HepG2 (cell line): ENCODE data around the gene ARL8A. TPM values are rescaled to one million over a fixed set of nuclear protein-coding genes. Genes with fewer than 3 reads are reported as not detected.
A peak's percentile ranks its signal among the peaks of the same experiment; 100 is the strongest.

Experiments
- BORCS8-MEF2B ChIP-seq: sonication (generic); formaldehyde crosslinking; IDR thresholded peaks from 2 replicates; pipeline ENCODE4 v1.8.0; 2022; ENCODE audit warnings: mild to moderate bottlenecking, missing genetic modification reagents
- HNRNPH1 ChIP-seq: fragments of 200-400 bp; formaldehyde crosslinking; optimal IDR thresholded peaks from 2 replicates; pipeline ENCODE3; 2017; ENCODE audit warnings: mild to moderate bottlenecking, low read depth, low read length
- KLF12 ChIP-seq: sonication (generic); formaldehyde crosslinking; IDR thresholded peaks from 2 replicates; pipeline ENCODE4 v1.4.0; 2020; ENCODE audit warnings: missing genetic modification reagents, borderline replicate concordance
- NR3C1 ChIP-seq: sonication (generic); formaldehyde crosslinking; IDR thresholded peaks from 2 replicates; pipeline ENCODE4 v1.4.0; 2020; ENCODE audit warnings: missing genetic modification reagents
- REL ChIP-seq: sonication (generic); formaldehyde crosslinking; conservative IDR thresholded peaks from 2 replicates; pipeline ENCODE4 v1.8.0; 2022; ENCODE audit warnings: mild to moderate bottlenecking, missing genetic modification reagents, moderate library complexity
- SALL1 ChIP-seq: sonication (generic); formaldehyde crosslinking; IDR thresholded peaks from 2 replicates; pipeline ENCODE4 v1.8.0; 2022; ENCODE audit warnings: mild to moderate bottlenecking, missing genetic modification reagents
- SETDB1 ChIP-seq: sonication (generic); formaldehyde crosslinking; IDR thresholded peaks from 2 replicates; pipeline ENCODE4 v1.5.1; 2020; ENCODE audit warnings: missing genetic modification reagents, mild to moderate bottlenecking, borderline replicate concordance
- TSC22D2 ChIP-seq: sonication (generic); formaldehyde crosslinking; IDR thresholded peaks from 2 replicates; pipeline ENCODE4 v1.5.1; 2020; ENCODE audit warnings: missing genetic modification reagents, mild to moderate bottlenecking, borderline replicate concordance
- ZFX ChIP-seq: sonication (generic); formaldehyde crosslinking; IDR thresholded peaks from 2 replicates; pipeline ENCODE4 v1.4.0; 2020; ENCODE audit warnings: mild to moderate bottlenecking, low read depth, missing genetic modification reagents, moderate library complexity
- ZNF256 ChIP-seq: sonication (generic); formaldehyde crosslinking; conservative IDR thresholded peaks from 2 replicates; pipeline ENCODE4 v1.4.0; 2020; ENCODE audit warnings: missing genetic modification reagents
- ZNF326 ChIP-seq: sonication (generic); formaldehyde crosslinking; IDR thresholded peaks from 2 replicates; pipeline ENCODE4 v1.4.0; 2020; ENCODE audit warnings: missing genetic modification reagents, borderline replicate concordance
- ZNF619 ChIP-seq: sonication (generic); formaldehyde crosslinking; IDR thresholded peaks from 2 replicates; pipeline ENCODE4 v1.4.0; 2020; ENCODE audit warnings: mild to moderate bottlenecking, missing genetic modification reagents
- ZSCAN21 ChIP-seq: sonication (generic); formaldehyde crosslinking; IDR thresholded peaks from 2 replicates; pipeline ENCODE4 v1.8.0; 2022; ENCODE audit warnings: mild to moderate bottlenecking, missing genetic modification reagents, moderate library complexity, borderline replicate concordance
- polyA plus RNA-seq, 8 experiments: library from polyadenylated mRNA; depleted of rRNA in 3 of 8; stranded (reverse) in 7 of 8; unstranded in 1 of 8; fragments of >200 nt; fragmentation: Illumina TruSeq in 4 of 8; extraction: Trizol in 4 of 8; gene quantifications; 2 replicates each; pipeline versions ENCODE4 v1.2.1 to v1.2.3, GENCODE V29; 2011 to 2016; ENCODE audit warnings: low read depth in 4 of 8, missing spikeins in 1 of 8, mixed read lengths in 1 of 8; ENCODE audit not compliant: insufficient read depth in 1 of 8
- total RNA-seq, 5 experiments: library from RNA; depleted of rRNA; stranded (reverse); fragments of >200 nt; fragmentation: Illumina TruSeq; extraction: Trizol; gene quantifications; 2 replicates each; pipeline ENCODE4 v1.2.3, GENCODE V29; 2016; ENCODE audit warnings: low read depth in 1 of 5
- TF ChIP-seq, protein P1 (sequence below): IDR thresholded peaks from 2 replicates; pipeline ENCODE4 v1.6.1; 2016; ENCODE audit warnings: low read depth
- TF ChIP-seq, protein P2 (sequence below): sonication (generic); formaldehyde crosslinking; IDR thresholded peaks from 2 replicates; pipeline ENCODE4 v1.8.0; 2022; ENCODE audit warnings: missing genetic modification reagents, mild to moderate bottlenecking, moderate library complexity, borderline replicate concordance
- TF ChIP-seq, protein P3 (sequence below): sonication (generic); formaldehyde crosslinking; IDR thresholded peaks from 2 replicates; pipeline ENCODE4 v1.5.1; 2020; ENCODE audit warnings: mild to moderate bottlenecking, moderate library complexity, missing genetic modification reagents
- TF ChIP-seq, protein P4 (sequence below): sonication (generic); formaldehyde crosslinking; IDR thresholded peaks from 2 replicates; pipeline ENCODE4 v1.4.0; 2020; ENCODE audit warnings: missing genetic modification reagents, mild to moderate bottlenecking, borderline replicate concordance
- TF ChIP-seq, protein P5 (sequence below): sonication (generic); formaldehyde crosslinking; IDR thresholded peaks from 2 replicates; pipeline ENCODE4 v1.4.0; 2020; ENCODE audit warnings: missing genetic modification reagents, borderline replicate concordance

ARL8A gene
- total and polyA plus RNA-seq, 2 of the 13 experiments (the other 11 are each of a cell fraction or from before 2014, with no cell fraction given): 2.7 to 23.4 TPM

DNA sequence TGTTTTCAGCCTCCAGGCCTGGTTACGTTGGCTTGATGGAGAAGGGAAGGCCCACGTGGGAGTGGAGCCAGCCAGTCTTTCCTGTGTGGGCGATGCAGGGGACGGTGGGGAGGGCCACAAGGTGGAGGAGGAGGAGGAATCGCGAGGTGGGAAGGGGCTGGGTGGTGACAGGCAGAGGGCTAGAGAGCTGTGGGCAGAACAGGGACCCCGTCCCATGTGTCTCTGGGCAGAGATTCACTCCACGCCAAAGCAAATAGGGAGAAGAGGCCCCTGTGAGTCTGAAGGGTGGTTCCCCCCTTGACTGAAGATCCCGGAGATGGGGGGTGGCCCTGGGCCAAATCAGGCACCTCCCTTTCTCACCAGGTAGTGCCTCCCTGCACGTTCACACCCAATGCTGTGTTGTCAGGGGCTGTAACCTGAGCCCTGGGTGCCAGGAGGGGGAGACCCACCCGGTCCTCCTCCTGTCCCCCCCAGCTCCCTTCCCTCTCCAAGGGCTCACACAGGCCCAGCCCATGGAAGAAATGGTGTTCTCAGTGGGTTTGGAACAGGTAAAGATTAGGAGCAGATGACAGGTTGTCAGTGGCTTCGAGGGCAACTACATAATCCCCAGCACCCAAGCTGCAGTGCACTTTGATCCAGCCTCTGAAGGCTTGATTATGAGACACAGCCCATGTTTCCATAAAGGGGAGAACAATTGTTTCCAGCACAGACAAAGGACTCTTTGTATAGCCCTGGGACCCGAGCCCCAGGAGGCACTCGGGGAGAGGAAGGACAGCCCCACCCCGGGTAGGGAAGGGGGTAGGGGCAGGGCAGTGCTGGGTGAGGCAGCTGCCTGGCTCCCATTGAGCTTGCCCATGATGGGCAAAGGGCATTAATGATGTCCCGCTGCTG is 59.5 kb downstream of the ARL8A start (continued):
- peak; percentile 93; the same call in 1 of the 2 replicates for TF ChIP-seq ZSCAN21 (CRISPR knock-in tag)
- no peak for TF ChIP-seq ZNF256 (CRISPR knock-in tag)
- TF ChIP-seq, protein P1, sequence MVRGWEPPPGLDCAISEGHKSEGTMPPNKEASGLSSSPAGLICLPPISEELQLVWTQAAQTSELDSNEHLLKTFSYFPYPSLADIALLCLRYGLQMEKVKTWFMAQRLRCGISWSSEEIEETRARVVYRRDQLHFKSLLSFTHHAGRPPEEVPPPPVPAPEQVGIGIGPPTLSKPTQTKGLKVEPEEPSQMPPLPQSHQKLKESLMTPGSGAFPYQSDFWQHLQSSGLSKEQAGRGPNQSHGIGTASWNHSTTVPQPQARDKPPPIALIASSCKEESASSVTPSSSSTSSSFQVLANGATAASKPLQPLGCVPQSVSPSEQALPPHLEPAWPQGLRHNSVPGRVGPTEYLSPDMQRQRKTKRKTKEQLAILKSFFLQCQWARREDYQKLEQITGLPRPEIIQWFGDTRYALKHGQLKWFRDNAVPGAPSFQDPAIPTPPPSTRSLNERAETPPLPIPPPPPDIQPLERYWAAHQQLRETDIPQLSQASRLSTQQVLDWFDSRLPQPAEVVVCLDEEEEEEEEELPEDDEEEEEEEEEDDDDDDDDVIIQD: no peak
- no peak for TF ChIP-seq REL (CRISPR knock-in tag)
- TF ChIP-seq ZFX (CRISPR knock-in tag): peak; percentile 80
- peak; percentile 85 for TF ChIP-seq SALL1 (CRISPR knock-in tag)
- TF ChIP-seq NR3C1: no peak
- TF ChIP-seq, protein P2, sequence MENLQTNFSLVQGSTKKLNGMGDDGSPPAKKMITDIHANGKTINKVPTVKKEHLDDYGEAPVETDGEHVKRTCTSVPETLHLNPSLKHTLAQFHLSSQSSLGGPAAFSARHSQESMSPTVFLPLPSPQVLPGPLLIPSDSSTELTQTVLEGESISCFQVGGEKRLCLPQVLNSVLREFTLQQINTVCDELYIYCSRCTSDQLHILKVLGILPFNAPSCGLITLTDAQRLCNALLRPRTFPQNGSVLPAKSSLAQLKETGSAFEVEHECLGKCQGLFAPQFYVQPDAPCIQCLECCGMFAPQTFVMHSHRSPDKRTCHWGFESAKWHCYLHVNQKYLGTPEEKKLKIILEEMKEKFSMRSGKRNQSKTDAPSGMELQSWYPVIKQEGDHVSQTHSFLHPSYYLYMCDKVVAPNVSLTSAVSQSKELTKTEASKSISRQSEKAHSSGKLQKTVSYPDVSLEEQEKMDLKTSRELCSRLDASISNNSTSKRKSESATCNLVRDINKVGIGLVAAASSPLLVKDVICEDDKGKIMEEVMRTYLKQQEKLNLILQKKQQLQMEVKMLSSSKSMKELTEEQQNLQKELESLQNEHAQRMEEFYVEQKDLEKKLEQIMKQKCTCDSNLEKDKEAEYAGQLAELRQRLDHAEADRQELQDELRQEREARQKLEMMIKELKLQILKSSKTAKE (CRISPR knock-in tag): peak; percentile 59; the same call in 1 of the 2 replicates
- TF ChIP-seq HNRNPH1: peak; percentile 31
- TF ChIP-seq ZNF619 (CRISPR knock-in tag): 0 out of 2 replicates have a peak, but pooled peaks have one; percentile 72
- TF ChIP-seq KLF12 (CRISPR knock-in tag): peak; percentile 64; the same call in 1 of the 2 replicates
- TF ChIP-seq BORCS8-MEF2B: no peak
- TF ChIP-seq TSC22D2 (CRISPR knock-in tag): 0 out of 2 replicates have a peak, but pooled peaks have one; percentile 16
- TF ChIP-seq, protein P3, sequence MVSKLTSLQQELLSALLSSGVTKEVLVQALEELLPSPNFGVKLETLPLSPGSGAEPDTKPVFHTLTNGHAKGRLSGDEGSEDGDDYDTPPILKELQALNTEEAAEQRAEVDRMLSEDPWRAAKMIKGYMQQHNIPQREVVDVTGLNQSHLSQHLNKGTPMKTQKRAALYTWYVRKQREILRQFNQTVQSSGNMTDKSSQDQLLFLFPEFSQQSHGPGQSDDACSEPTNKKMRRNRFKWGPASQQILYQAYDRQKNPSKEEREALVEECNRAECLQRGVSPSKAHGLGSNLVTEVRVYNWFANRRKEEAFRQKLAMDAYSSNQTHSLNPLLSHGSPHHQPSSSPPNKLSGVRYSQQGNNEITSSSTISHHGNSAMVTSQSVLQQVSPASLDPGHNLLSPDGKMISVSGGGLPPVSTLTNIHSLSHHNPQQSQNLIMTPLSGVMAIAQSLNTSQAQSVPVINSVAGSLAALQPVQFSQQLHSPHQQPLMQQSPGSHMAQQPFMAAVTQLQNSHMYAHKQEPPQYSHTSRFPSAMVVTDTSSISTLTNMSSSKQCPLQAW: peak; percentile 79
- no peak for TF ChIP-seq SETDB1 (CRISPR knock-in tag)
- TF ChIP-seq, protein P4, sequence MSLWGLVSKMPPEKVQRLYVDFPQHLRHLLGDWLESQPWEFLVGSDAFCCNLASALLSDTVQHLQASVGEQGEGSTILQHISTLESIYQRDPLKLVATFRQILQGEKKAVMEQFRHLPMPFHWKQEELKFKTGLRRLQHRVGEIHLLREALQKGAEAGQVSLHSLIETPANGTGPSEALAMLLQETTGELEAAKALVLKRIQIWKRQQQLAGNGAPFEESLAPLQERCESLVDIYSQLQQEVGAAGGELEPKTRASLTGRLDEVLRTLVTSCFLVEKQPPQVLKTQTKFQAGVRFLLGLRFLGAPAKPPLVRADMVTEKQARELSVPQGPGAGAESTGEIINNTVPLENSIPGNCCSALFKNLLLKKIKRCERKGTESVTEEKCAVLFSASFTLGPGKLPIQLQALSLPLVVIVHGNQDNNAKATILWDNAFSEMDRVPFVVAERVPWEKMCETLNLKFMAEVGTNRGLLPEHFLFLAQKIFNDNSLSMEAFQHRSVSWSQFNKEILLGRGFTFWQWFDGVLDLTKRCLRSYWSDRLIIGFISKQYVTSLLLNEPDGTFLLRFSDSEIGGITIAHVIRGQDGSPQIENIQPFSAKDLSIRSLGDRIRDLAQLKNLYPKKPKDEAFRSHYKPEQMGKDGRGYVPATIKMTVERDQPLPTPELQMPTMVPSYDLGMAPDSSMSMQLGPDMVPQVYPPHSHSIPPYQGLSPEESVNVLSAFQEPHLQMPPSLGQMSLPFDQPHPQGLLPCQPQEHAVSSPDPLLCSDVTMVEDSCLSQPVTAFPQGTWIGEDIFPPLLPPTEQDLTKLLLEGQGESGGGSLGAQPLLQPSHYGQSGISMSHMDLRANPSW (CRISPR knock-in tag): peak; percentile 74; the same call in 1 of the 2 replicates
- TF ChIP-seq, protein P5, sequence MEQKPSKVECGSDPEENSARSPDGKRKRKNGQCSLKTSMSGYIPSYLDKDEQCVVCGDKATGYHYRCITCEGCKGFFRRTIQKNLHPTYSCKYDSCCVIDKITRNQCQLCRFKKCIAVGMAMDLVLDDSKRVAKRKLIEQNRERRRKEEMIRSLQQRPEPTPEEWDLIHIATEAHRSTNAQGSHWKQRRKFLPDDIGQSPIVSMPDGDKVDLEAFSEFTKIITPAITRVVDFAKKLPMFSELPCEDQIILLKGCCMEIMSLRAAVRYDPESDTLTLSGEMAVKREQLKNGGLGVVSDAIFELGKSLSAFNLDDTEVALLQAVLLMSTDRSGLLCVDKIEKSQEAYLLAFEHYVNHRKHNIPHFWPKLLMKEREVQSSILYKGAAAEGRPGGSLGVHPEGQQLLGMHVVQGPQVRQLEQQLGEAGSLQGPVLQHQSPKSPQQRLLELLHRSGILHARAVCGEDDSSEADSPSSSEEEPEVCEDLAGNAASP (CRISPR knock-in tag): peak; percentile 40
- TF ChIP-seq ZNF326 (CRISPR knock-in tag): no peak
